H1 (cell line): ENCODE data around the gene CCNY. TPM values are rescaled to one million over a fixed set of nuclear protein-coding genes. Genes with fewer than 3 reads are reported as not detected.

Experiments
- BACH1 ChIP-seq: IDR thresholded peaks from 2 replicates; pipeline ENCODE4 v1.6.1; 2012; ENCODE audit warnings: low read length, improper control_type of control experiment
- CTBP2 ChIP-seq: IDR thresholded peaks from 2 replicates; pipeline ENCODE4 v1.7.0; 2011; ENCODE audit warnings: borderline replicate concordance, mild to moderate bottlenecking, moderate library complexity, mixed read lengths, low read length; ENCODE audit not compliant: insufficient read depth, insufficient read length
- PHF8 ChIP-seq: fragments of 200-600 bp; sonication (generic); conservative IDR thresholded peaks from 2 replicates; pipeline ENCODE4 v1.7.1; 2012; ENCODE audit warnings: low read depth, mild to moderate bottlenecking, inconsistent platforms, low read length, moderate library complexity
- SAP30 ChIP-seq: fragments of 300-600 bp; sonication (generic); IDR thresholded peaks from 2 replicates; pipeline ENCODE4 v1.7.1; 2012; ENCODE audit warnings: low read length, moderate library complexity, mild to moderate bottlenecking, inconsistent platforms; ENCODE audit not compliant: insufficient read depth, insufficient replicate concordance
- SIX5 ChIP-seq: IDR thresholded peaks from 2 replicates; pipeline ENCODE4 v1.6.1; 2011; ENCODE audit warnings: mild to moderate bottlenecking, low read depth, low read length
- SP4 ChIP-seq: IDR thresholded peaks from 2 replicates; pipeline ENCODE4 v1.6.1; 2012; ENCODE audit warnings: low read length, inconsistent platforms
- polyA plus RNA-seq, 7 experiments: library from polyadenylated mRNA; depleted of rRNA in 3 of 7; stranded (reverse) in 5 of 7; unstranded in 2 of 7; fragments of >200 nt in 5 of 7; fragments of 200-250 nt in 2 of 7; gene quantifications; 1 replicate in 5 of 7; 2 replicates in 1 of 7; 4 replicates in 1 of 7; pipeline versions ENCODE4 v1.2.1 to v1.2.3, GENCODE V29; 2011 to 2013; ENCODE audit warnings: missing spikeins in 2 of 7, mixed read lengths in 2 of 7
- total RNA-seq: library from RNA; stranded (reverse); fragmentation: NEBNext Ultra II Directional; extraction: Animal tissue kit (Norgen Biotek cat#: 25700); gene quantifications from 2 replicates; pipeline ENCODE4 v1.2.1, GENCODE V29; 2021

CCNY gene
- total and polyA plus RNA-seq, 2 of the 8 experiments (the other 6 are each of a cell fraction or from before 2014, with no cell fraction given), result 25.3 to 68.2 TPM

- TF ChIP-seq CTBP2 (no peak), SIX5 (no peak), SP4 (no peak), PHF8 (no peak), SAP30 (no peak), BACH1 (no peak)
Observed at GRCh38 chr10:35421553-35422178, 85.4 kb downstream of the CCNY start (continued).
